K562 (cell line): ENCODE measurements around the gene MVB12B. TPM values are rescaled to one million over a fixed set of nuclear protein-coding genes. Genes with fewer than 3 reads are reported as not detected.

ENCODE experiments used
- ATAC-seq: fragments of 200-7000 bp; cut with Tn5 transposase; 3 replicates; pipeline ENCODE4 v1.9.1; 2020; ENCODE audit warnings: moderate library complexity
- BruUV-seq: library from RNA; stranded (reverse); fragments of 400-500 nt; replicated peaks from 2 replicates; lab custom pipeline; 2021; lab: Mats Ljungman, UMichigan
- CTCF ChIA-PET: fragments of 300-600 bp; formaldehyde crosslinking; extraction: SDS; loops from one replicate; lab custom pipeline; 2021; ENCODE audit warnings: low intra/inter-chr PET ratio; lab: Yijun Ruan, JAX
- POLR2A ChIA-PET: fragments of 300-600, 350-650 bp; sonication (Branson Sonifier 250); formaldehyde crosslinking; extraction: SDS; loops from one replicate; lab custom pipeline; 2021; ENCODE audit warnings: antibody characterized with exemption, inconsistent platforms; lab: Yijun Ruan, JAX
- DNase-seq, 4 experiments: peaks; one replicate each; pipeline versions ENCODE4 v3.0.0 to v3.0.0-alpha.2; 2011 to 2018; ENCODE audit warnings: low spot score in 3 of 4, mixed read lengths in 3 of 4; ENCODE audit errors: extremely low read depth in 1 of 4
- FAIRE-seq: peaks from 2 replicates; lab custom pipeline; 2011; peaks lifted over from hg19 to GRCh38; lab: Jason Lieb, UNC
- H2AFZ ChIP-seq: 2 replicates; pipeline ENCODE4 v1.6.0; 2011; ENCODE audit warnings: low read depth, low read length, control low read depth, inconsistent platforms
- H3K27ac ChIP-seq: fragments of 200-600 bp; 3 replicates; pipeline ENCODE4 v1.8.0; 2011; ENCODE audit warnings: low read depth, mild to moderate bottlenecking, control low read depth, inconsistent platforms, low read length, moderate library complexity, mixed read lengths; ENCODE audit errors: extremely low read depth
- H3K27me3 ChIP-seq, 2 experiments: fragments of 300-600 bp in 1 of 2; 2 replicates in 1 of 2; 3 replicates in 1 of 2; pipeline versions ENCODE4 v1.6.0 to v1.8.0; 2011; ENCODE audit warnings: inconsistent platforms in 2 of 2, low read length in 2 of 2, mild to moderate bottlenecking in 1 of 2, mixed read lengths in 1 of 2, moderate library complexity in 1 of 2; ENCODE audit not compliant: control insufficient read depth in 2 of 2, insufficient read depth in 2 of 2
- H3K36me3 ChIP-seq: fragments of 300-600 bp; 3 replicates; pipeline ENCODE4 v1.8.0; 2011; ENCODE audit warnings: mild to moderate bottlenecking, low read length, inconsistent platforms; ENCODE audit not compliant: control insufficient read depth, insufficient read depth
- H3K4me1 ChIP-seq, 2 experiments: fragments of 200-600 bp in 1 of 2; replicated peaks in 1 of 2; 2 replicates in 1 of 2; 3 replicates in 1 of 2; pipeline versions ENCODE4 v1.5.1 to v1.8.0; 2011; ENCODE audit warnings: inconsistent platforms in 2 of 2, low read length in 2 of 2, mild to moderate bottlenecking in 1 of 2, mixed read lengths in 1 of 2, moderate library complexity in 1 of 2; ENCODE audit not compliant: control insufficient read depth in 2 of 2, insufficient read depth in 2 of 2
- H3K4me2 ChIP-seq: 2 replicates; pipeline ENCODE4 v1.6.1; 2011; ENCODE audit warnings: low read length, control low read depth, inconsistent platforms, mixed read lengths; ENCODE audit not compliant: insufficient read depth
- H3K4me3 ChIP-seq: fragments of 200-600 bp; sonication (generic), shearing (Covaris generic); 2 replicates; pipeline ENCODE4 v1.5.1; 2016; ENCODE audit warnings: control low read depth, inconsistent platforms
- H3K79me2 ChIP-seq: fragments of 200-600 bp; 3 replicates; pipeline ENCODE4 v1.8.0; 2011; ENCODE audit warnings: low read length, inconsistent platforms; ENCODE audit not compliant: control insufficient read depth, insufficient read depth
- H3K9ac ChIP-seq, 2 experiments: 2 replicates each; pipeline versions ENCODE4 v1.6.0 to v1.6.1; 2011; ENCODE audit warnings: low read depth in 2 of 2, low read length in 2 of 2, control low read depth in 1 of 2, inconsistent platforms in 1 of 2, mild to moderate bottlenecking in 1 of 2, mixed read lengths in 1 of 2; ENCODE audit not compliant: insufficient read depth in 1 of 2
- H3K9me1 ChIP-seq: one replicate; pipeline ENCODE4 v1.6.0; 2011; ENCODE audit warnings: inconsistent platforms, mild to moderate bottlenecking, low read length, moderate library complexity; ENCODE audit not compliant: control insufficient read depth, insufficient read depth
- H3K9me3 ChIP-seq: replicated peaks from 2 replicates; pipeline ENCODE4 v1.5.1; 2011; ENCODE audit warnings: low read depth, low read length, inconsistent platforms; ENCODE audit not compliant: control insufficient read depth, insufficient read depth
- H4K20me1 ChIP-seq: replicated peaks from 2 replicates; pipeline ENCODE4 v1.6.1; 2011; ENCODE audit warnings: low read length, inconsistent platforms, mixed read lengths; ENCODE audit not compliant: control insufficient read depth, insufficient read depth
- CTBP1 ChIP-seq: fragments of 450-650 bp; IDR thresholded peaks from 2 replicates; pipeline ENCODE4 v1.6.1; 2016; ENCODE audit warnings: borderline replicate concordance
- GTF2A2 ChIP-seq: IDR thresholded peaks from 2 replicates; pipeline ENCODE4 v1.6.1; 2016; ENCODE audit warnings: mild to moderate bottlenecking, missing genetic modification characterization, missing compliant biosample characterization
- HNRNPUL1 ChIP-seq: fragments of 200-400 bp; formaldehyde crosslinking; IDR thresholded peaks from 2 replicates; pipeline ENCODE4 v1.6.1; 2017; ENCODE audit warnings: low read length
- ILF3 ChIP-seq: fragments of 450-650 bp; IDR thresholded peaks from 2 replicates; pipeline ENCODE4 v1.6.1; 2018; ENCODE audit warnings: antibody characterized with exemption, mild to moderate bottlenecking, moderate library complexity, borderline replicate concordance
- MAFG ChIP-seq: fragments of 450-650 bp; conservative IDR thresholded peaks from 2 replicates; pipeline ENCODE4 v1.6.1; 2016; ENCODE audit warnings: missing genetic modification characterization, missing compliant biosample characterization
- POLR2B ChIP-seq: fragments of 450-650 bp; IDR thresholded peaks from 2 replicates; pipeline ENCODE4 v1.6.1; 2018; ENCODE audit warnings: low read depth; ENCODE audit not compliant: partially characterized antibody
- PTTG1 ChIP-seq: fragments of 450-650 bp; IDR thresholded peaks from 2 replicates; pipeline ENCODE4 v1.6.1; 2016; ENCODE audit warnings: low read depth, mild to moderate bottlenecking, missing genetic modification characterization, missing compliant biosample characterization
- TCF3 ChIP-seq: sonication (generic); formaldehyde crosslinking; IDR thresholded peaks from 2 replicates; pipeline ENCODE4 v1.4.0; 2020; ENCODE audit warnings: mild to moderate bottlenecking, missing genetic modification reagents
- TEAD4 ChIP-seq, 2 experiments: sonication (generic) in 1 of 2; formaldehyde crosslinking in 1 of 2; IDR thresholded peaks; 2 replicates each; pipeline versions ENCODE4 v1.6.1 to v1.8.0; 2012 to 2022; ENCODE audit warnings: borderline replicate concordance in 1 of 2, inconsistent platforms in 1 of 2, low read length in 1 of 2, mild to moderate bottlenecking in 1 of 2, missing genetic modification reagents in 1 of 2
- WGBS: fragments of 100-300 bp; shearing (Covaris generic); methylation state at CpG from one replicate; pipeline ENCODE4 v1.1.6; 2016; ENCODE audit warnings: low coverage, mixed read lengths; ENCODE audit not compliant: insufficient coverage; ENCODE audit errors: missing lambda C conversion rate; 5-methylcytosine and 5-hydroxymethylcytosine counted together
- in situ Hi-C: fragments of 300-500 bp; cut with MboI; formaldehyde crosslinking; loops from 4 replicates; pipeline ENCODE4 v1.15.0; 2018; ENCODE audit warnings: inconsistent platforms, mixed read lengths
- intact Hi-C: fragments of 100-400 bp; cut with micrococcal nuclease; formaldehyde crosslinking; loops from 2 replicates; pipeline ENCODE4 v1.14.2; 2022
- polyA plus RNA-seq, 8 experiments: library from polyadenylated mRNA; depleted of rRNA in 4 of 8; stranded (reverse) in 5 of 8; unstranded in 3 of 8; fragments of >200 nt; fragmentation: Nextera tagmentation in 2 of 8; fragmentation: Illumina TruSeq in 1 of 8; extraction: Ambion mirVana in 2 of 8; extraction: Trizol in 1 of 8; gene quantifications; 2 replicates each; pipeline versions ENCODE4 v1.2.1 to v1.2.3, GENCODE V29; 2011 to 2014; ENCODE audit warnings: inconsistent platforms in 1 of 8, missing spikeins in 1 of 8
- total RNA-seq, 7 experiments: library from RNA; depleted of rRNA in 6 of 7; stranded (reverse); fragments of >200 nt in 6 of 7; fragmentation: Illumina TruSeq in 2 of 7; extraction: Trizol in 2 of 7; gene quantifications; 2 replicates each; pipeline versions ENCODE4 v1.2.1 to v1.2.3, GENCODE V29; 2011 to 2021; ENCODE audit warnings: low replicate concordance in 1 of 7
- TF ChIP-seq, protein P1 (sequence below): sonication (generic); formaldehyde crosslinking; IDR thresholded peaks from 2 replicates; pipeline ENCODE4 v1.8.0; 2023; ENCODE audit warnings: mild to moderate bottlenecking, missing genetic modification reagents
- TF ChIP-seq, protein P2 (sequence below): fragments of 250-450 bp; sonication (Bioruptor Pico); IDR thresholded peaks from 2 replicates; pipeline ENCODE4 v1.8.0; 2022; ENCODE audit warnings: inconsistent platforms, mild to moderate bottlenecking, moderate library complexity, borderline replicate concordance
- TF ChIP-seq, protein P3 (sequence below): fragments of 450-650 bp; formaldehyde crosslinking; IDR thresholded peaks from 2 replicates; pipeline ENCODE4 v1.4.0; 2020; ENCODE audit warnings: mild to moderate bottlenecking, mixed read lengths

Gene MVB12B
- total and polyA plus RNA-seq, 9 of the 15 experiments (the other 6 are each of a cell fraction or from before 2014, with no cell fraction given) = not detected

DNA sequence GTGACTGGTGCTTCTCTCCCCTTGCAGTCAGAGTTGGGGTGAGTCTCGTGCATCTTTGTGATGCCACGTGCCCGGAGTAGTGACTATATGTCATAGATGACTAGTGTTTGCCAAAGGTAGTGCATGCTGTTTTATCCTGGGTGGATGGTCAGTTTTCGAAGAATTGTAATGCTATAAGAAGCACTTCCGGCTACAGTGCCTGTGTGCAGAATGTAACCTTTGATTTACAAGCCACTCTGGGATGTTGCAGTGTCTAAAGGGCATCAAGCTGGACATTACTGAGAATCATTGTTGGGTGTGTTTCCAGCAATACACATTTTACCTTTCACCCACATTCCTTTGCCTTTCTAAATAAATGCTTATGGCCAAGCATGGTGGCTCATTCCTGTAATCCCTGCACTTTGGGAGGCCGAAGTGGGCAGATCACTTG lies 16.7 kb downstream of the MVB12B start:
- H3K9me1 ChIP-seq = no peaks in the 10 kb centered on the region
- ATAC-seq (no peak), FAIRE-seq (no peak)
- 0% methylated on average over 6 of the region's 6 CpGs for WGBS
- H3K36me3 ChIP-seq = no peaks in the 10 kb centered on the region
- H4K20me1 ChIP-seq = no peaks in the 10 kb centered on the region
- POLR2A ChIA-PET = no interaction called here
- no peak overlapping the region for H3K9ac ChIP-seq
- H3K27me3 ChIP-seq = peaks cover 11 to 72% of the 10 kb centered on the region in 2 experiments; a peak in 4 of 5 replicates
- BruUV-seq = no TSS peak
- intact Hi-C loops = no loop called here
- no peak overlapping the region for H2AFZ ChIP-seq
- H3K4me1 ChIP-seq = 0 out of 5 replicates have a peak, but pooled peaks cover 0 to under 1% of the 10 kb centered on the region in 2 experiments
- CTCF ChIA-PET = no interaction called here
- no peak overlapping the region for H3K27ac ChIP-seq
- no peaks in the 10 kb centered on the region for H3K9me3 ChIP-seq
- no peak overlapping the region for H3K4me3 ChIP-seq
- no peak for TF ChIP-seq MAFG
- TF ChIP-seq TEAD4 (IDR thresholded peaks at IDR 0.05; ENCODE audit: low read length) = no peak
- TF ChIP-seq TEAD4 (CRISPR knock-in tag; IDR thresholded peaks at IDR 0.05; ENCODE audit: borderline replicate concordance) = no peak
- TF ChIP-seq, all 486 proteins: peak for 0
- H3K4me2 ChIP-seq = no peak overlapping the region
- DNase-seq = no peak
- in situ Hi-C loops = no loop called here
- H3K79me2 ChIP-seq = no peaks in the 10 kb centered on the region

DNA sequence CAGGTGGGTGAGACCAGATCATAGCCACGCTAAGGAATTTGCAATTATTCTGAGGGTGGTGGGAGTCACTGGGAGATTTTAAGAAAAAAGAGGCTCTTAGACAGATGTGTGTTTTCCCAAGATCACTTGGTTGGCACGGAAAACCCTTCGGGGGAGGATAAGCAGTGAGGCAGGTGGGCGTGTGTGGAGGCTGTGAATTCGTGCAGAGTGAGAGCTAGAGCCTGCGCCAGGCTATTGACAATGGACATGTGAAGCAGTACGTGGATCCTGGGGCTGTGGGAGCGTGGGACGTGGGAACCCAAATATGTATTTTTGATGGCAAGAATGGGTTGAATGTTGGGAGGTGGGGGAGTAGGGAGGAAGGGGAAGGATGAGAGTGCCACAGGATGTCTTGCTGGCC lies 19.4 kb downstream of the MVB12B start:
- POLR2A ChIA-PET = no interaction called here
- Histone ChIP-seq H3K27me3 (peaks cover 9 to 58% of the 10 kb centered on the region in 2 experiments; a peak in 3 of 5 replicates), H3K4me1 (no peaks in the 10 kb centered on the region), H2AFZ (no peak overlapping the region), H3K36me3 (no peaks in the 10 kb centered on the region), H3K9ac (no peak overlapping the region), H3K79me2 (no peaks in the 10 kb centered on the region), H3K9me3 (no peaks in the 10 kb centered on the region), H3K27ac (no peak overlapping the region), H3K4me3 (no peak overlapping the region), H4K20me1 (no peaks in the 10 kb centered on the region), H3K9me1 (no peaks in the 10 kb centered on the region), H3K4me2 (no peak overlapping the region)
- WGBS = 0% methylated on average over 9 of the region's 9 CpGs
- no TSS peak for BruUV-seq
- CTCF ChIA-PET = no interaction called here
- ATAC-seq = no peak
- intact Hi-C loops (no loop called here), in situ Hi-C loops (no loop called here)
- DNase-seq = no peak
- no peak for FAIRE-seq
- TF ChIP-seq HNRNPUL1 (no peak), ILF3 (no peak), TCF3 (CRISPR knock-in tag) (no peak), CTBP1 (no peak), POLR2B (no peak), GTF2A2 (no peak), PTTG1 (tag) (no peak)
- TF ChIP-seq, protein P1, sequence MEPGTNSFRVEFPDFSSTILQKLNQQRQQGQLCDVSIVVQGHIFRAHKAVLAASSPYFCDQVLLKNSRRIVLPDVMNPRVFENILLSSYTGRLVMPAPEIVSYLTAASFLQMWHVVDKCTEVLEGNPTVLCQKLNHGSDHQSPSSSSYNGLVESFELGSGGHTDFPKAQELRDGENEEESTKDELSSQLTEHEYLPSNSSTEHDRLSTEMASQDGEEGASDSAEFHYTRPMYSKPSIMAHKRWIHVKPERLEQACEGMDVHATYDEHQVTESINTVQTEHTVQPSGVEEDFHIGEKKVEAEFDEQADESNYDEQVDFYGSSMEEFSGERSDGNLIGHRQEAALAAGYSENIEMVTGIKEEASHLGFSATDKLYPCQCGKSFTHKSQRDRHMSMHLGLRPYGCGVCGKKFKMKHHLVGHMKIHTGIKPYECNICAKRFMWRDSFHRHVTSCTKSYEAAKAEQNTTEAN = no peak
- TF ChIP-seq, protein P2, sequence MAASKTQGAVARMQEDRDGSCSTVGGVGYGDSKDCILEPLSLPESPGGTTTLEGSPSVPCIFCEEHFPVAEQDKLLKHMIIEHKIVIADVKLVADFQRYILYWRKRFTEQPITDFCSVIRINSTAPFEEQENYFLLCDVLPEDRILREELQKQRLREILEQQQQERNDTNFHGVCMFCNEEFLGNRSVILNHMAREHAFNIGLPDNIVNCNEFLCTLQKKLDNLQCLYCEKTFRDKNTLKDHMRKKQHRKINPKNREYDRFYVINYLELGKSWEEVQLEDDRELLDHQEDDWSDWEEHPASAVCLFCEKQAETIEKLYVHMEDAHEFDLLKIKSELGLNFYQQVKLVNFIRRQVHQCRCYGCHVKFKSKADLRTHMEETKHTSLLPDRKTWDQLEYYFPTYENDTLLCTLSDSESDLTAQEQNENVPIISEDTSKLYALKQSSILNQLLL (CRISPR knock-in tag) = no peak
- TF ChIP-seq, protein P3, sequence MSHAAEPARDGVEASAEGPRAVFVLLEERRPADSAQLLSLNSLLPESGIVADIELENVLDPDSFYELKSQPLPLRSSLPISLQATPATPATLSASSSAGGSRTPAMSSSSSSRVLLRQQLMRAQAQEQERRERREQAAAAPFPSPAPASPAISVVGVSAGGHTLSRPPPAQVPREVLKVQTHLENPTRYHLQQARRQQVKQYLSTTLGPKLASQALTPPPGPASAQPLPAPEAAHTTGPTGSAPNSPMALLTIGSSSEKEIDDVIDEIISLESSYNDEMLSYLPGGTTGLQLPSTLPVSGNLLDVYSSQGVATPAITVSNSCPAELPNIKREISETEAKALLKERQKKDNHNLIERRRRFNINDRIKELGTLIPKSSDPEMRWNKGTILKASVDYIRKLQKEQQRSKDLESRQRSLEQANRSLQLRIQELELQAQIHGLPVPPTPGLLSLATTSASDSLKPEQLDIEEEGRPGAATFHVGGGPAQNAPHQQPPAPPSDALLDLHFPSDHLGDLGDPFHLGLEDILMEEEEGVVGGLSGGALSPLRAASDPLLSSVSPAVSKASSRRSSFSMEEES = no peak
